ENCODE results near the gene PIK3CD.
A peak's percentile ranks its signal among the peaks of the same experiment; 100 is the strongest.

PIK3CD gene

GRCh38 chr1:9720785-9721605, 69.5 kb downstream of the PIK3CD start:
- DNase-seq = no peak

GRCh38 chr1:9721606-9722377, 70.3 kb downstream of the PIK3CD start:
- DNase-seq = no peak

GRCh38 chr1:9722378-9722749, 70.8 kb downstream of the PIK3CD start:
- DNase-seq = no peak

GRCh38 chr1:9723068-9723805, 71.7 kb downstream of the PIK3CD start:
- DNase-seq = no peak

- no peak for DNase-seq
Measured at GRCh38 chr1:9723926-9724325, 72.4 kb downstream of the PIK3CD start.

GRCh38 chr1:9724706-9725476, 73.4 kb downstream of the PIK3CD start:
- no peak for DNase-seq

- no peak for DNase-seq
Measured at GRCh38 chr1:9726406-9726805, 74.9 kb downstream of the PIK3CD start.

GRCh38 chr1:9726905-9727595, 75.5 kb downstream of the PIK3CD start:
- DNase-seq = no peak

GRCh38 chr1:9728451-9729295, 77.1 kb downstream of the PIK3CD start:
- DNase-seq = no peak

GRCh38 chr1:9729523-9729922, 78.0 kb downstream of the PIK3CD start:
- no peak for DNase-seq

- peak; percentile 64 for DNase-seq
Measured at GRCh38 chr1:9730096-9730901, 78.8 kb downstream of the PIK3CD start.

GRCh38 chr1:9731051-9731537, 79.6 kb downstream of the PIK3CD start:
- no peak for DNase-seq

GRCh38 chr1:9731561-9731960, 80.0 kb downstream of the PIK3CD start:
- DNase-seq = no peak

GRCh38 chr1:9732123-9732971, 80.8 kb downstream of the PIK3CD start:
- DNase-seq = no peak

- no peak for DNase-seq
Measured at GRCh38 chr1:9733160-9733789, 81.7 kb downstream of the PIK3CD start.

GRCh38 chr1:9735800-9736199, 84.3 kb downstream of the PIK3CD start:
- no peak for DNase-seq

GRCh38 chr1:9736241-9736640, 84.7 kb downstream of the PIK3CD start:
- DNase-seq = no peak

GRCh38 chr1:9737057-9737456, 85.5 kb downstream of the PIK3CD start:
- no peak for DNase-seq

GRCh38 chr1:9737671-9738070, 86.1 kb downstream of the PIK3CD start:
- no peak for DNase-seq

All from femur (tissue), 1 donor.